ENCODE results near the gene ANO1. TPM values are rescaled to one million over a fixed set of nuclear protein-coding genes. Genes with fewer than 3 reads are reported as not detected.

The ANO1 gene
- 36.7 and 39.7 TPM in 2 replicates for total RNA-seq

DNA sequence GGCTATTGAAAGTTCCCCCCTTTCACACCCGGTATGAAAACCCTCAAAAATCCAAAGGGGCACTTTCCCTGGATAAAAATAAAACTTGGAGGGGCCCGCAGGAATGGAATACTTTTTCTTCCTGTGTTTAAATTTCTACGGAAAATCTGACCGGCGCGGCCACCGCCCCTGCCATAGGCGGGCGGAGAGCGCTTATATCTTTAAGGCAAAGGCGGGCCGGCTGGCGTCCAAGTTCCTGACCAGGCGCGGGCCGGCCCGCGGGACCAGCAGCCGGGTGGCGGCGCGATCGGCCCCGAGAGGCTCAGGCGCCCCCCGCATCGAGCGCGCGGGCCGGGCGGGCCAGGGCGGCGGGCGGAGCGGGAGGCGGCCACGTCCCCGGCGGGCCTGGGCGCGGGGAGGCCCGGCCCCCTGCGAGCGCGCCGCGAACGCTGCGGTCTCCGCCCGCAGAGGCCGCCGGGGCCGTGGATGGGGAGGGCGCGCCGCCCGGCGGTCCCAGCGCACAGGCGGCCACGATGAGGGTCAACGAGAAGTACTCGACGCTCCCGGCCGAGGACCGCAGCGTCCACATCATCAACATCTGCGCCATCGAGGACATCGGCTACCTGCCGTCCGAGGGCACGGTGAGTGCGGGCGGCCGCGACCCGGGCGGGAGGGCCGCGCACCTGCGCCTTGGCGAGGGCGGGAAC lies at the start of gene ANO1:
TSS of gene ANO1 (plus strand) at position 223 of the 686 bp plus-strand sequence. CDS start at position 513, 290 bp downstream.

DNA sequence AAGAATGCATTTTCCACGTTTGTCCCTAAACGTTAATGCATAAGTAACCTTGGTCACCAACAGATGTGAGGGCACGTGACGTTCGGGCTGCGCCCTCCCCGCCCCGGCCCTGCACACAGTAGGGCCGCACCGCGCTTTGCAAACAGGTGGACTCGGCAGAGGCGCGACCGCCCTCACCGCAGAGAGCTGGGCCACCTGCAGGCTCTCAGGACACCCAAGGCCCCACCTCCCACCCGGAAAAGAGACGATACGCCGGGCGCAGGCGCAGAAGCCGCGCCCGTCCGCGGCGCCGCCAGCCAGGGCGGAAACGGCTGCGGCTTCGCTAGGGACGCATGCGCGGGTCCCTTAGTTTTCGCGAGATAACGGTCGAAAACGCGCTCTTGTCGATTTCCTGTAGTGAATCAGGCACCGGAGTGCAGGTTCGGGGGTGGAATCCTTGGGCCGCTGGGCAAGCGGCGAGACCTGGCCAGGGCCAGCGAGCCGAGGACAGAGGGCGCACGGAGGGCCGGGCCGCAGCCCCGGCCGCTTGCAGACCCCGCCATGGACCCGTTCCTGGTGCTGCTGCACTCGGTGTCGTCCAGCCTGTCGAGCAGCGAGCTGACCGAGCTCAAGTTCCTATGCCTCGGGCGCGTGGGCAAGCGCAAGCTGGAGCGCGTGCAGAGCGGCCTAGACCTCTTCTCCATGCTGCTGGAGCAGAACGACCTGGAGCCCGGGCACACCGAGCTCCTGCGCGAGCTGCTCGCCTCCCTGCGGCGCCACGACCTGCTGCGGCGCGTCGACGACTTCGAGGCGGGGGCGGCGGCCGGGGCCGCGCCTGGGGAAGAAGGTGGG lies 125.0 kb downstream of the ANO1 start, which contains the start of gene FADD:
TSS of gene FADD (plus strand) at position 377 of the 831 bp plus-strand sequence. CDS start at position 541, 164 bp downstream.

Small RNAs within 50 kb of the gene (small RNA-seq; reads per million reads assigned to genes)
- gene RNU6-1175P, result not detected

Other genes starting within 250 kb of the ANO1 start
- gene FADD, start 125.0 kb downstream of the ANO1 start, total RNA-seq, result 25.1 and 36.2 TPM in 2 replicates
- gene PPFIA1, start 192.4 kb downstream of the ANO1 start, total RNA-seq, result 31.9 and 37.3 TPM in 2 replicates